Measurements from ENCODE around the gene FRAT2. TPM values are rescaled to one million over a fixed set of nuclear protein-coding genes. Genes with fewer than 3 reads are reported as not detected.

The FRAT2 gene
- polyA plus RNA-seq, 1 experiment, result 1.8 TPM

Small RNAs within 50 kb of the gene (small RNA-seq; reads per million reads assigned to genes)
- not detected for gene RF00017 (ENCODE audit: insufficient read length, low read depth, low replicate concordance)

Other genes with a start within 250 kb of the FRAT2 start
- gene SLIT1, start 148.8 kb downstream of the FRAT2 start, polyA plus RNA-seq (2011; rRNA removed), result 0.01 and 0.02 TPM in 2 replicates
- 2.4 and 4.9 TPM in 2 replicates for gene ARHGAP19, start 42.1 kb downstream of the FRAT2 start, polyA plus RNA-seq (2011; rRNA removed)
- gene FRAT1, start 15.5 kb downstream of the FRAT2 start, polyA plus RNA-seq (2011; rRNA removed), result 1.1 and 1.2 TPM in 2 replicates
- gene RRP12, start 66.6 kb upstream of the FRAT2 start, polyA plus RNA-seq (2011; rRNA removed), result 9.3 and 16.3 TPM in 2 replicates
- 528 and 710 TPM in 2 replicates for gene PGAM1, start 91.5 kb upstream of the FRAT2 start, polyA plus RNA-seq (2011; rRNA removed)
- 49.4 and 58.9 TPM in 2 replicates for gene EXOSC1, start 111.3 kb upstream of the FRAT2 start, polyA plus RNA-seq (2011; rRNA removed)
- 89.3 and 101 TPM in 2 replicates for gene ZDHHC16, start 111.4 kb upstream of the FRAT2 start, polyA plus RNA-seq (2011; rRNA removed)
- 71.1 and 97.5 TPM in 2 replicates for gene MMS19, start 163.7 kb upstream of the FRAT2 start, polyA plus RNA-seq (2011; rRNA removed)
- gene UBTD1, start 164.2 kb upstream of the FRAT2 start, polyA plus RNA-seq (2011; rRNA removed), result 22.7 and 39.0 TPM in 2 replicates
- gene ANKRD2, start 238.1 kb upstream of the FRAT2 start, polyA plus RNA-seq (2011; rRNA removed), result 0.16 and 0.37 TPM in 2 replicates
- gene HOGA1, start 249.7 kb upstream of the FRAT2 start, polyA plus RNA-seq (2011; rRNA removed), result 0.17 and 0.23 TPM in 2 replicates

Measured in BJ (cell line).